Epidermal melanocyte (primary cell): ENCODE results near the gene ZHX3.
"Not testable (repeated sequence)": the region's sequence is repeated elsewhere in the genome, so short reads cannot be mapped to it uniquely, and the experiment has no call there.

ENCODE experiments used
- DNase-seq: peaks from one replicate; pipeline ENCODE4 v3.0.0; 2011; ENCODE audit warnings: low spot score; ENCODE audit not compliant: insufficient read length

Gene ZHX3

DNA sequence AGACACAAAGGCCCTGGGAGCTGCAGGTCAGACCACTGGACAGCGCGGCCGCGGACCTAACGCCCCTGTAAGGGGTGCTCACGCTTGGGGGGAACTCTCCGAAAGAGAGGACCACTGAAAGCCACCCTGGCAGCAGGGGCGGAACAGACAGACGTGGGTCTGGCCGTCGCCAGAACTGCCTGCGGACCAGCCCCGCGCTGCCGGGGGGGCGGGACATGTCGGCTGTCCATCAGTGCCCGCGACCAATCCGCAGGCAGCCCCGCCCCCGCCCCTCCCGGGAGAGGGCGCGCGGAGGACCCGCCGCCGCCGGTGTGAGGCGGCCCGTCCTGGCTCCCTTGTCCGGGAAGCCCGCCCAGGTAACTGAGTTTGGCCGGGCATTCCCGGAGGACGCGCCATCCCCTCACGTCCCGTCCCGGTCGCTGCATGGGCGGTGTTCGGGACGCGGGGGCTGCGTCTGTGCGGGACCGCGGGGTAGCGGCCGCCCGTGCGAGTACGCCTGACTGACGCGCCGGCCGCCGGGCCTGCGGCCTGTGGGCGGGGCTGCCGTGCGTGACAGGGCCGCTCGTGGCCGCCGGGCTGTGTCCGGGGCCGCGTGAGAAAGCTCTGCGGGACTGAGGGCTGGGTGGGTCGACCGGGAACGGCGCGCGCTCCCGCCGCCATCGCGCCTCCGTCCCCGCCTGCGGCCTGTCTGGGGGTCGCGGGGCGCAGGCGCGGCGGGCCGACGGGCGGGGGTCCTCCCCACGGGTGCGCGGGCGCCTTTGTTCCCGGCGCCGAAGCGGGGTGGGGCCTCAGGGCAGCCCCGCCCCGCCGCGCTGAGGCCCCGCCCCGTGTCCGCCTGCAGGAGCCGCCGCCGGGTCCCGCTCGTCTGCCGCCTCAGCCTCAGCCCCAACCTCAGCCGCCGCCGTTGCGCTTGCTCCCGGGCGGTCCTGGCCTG is 180.6 kb downstream of the ZHX3 start, which contains the start of gene PLCG1:
Gene PLCG1, plus strand, starts transcription at position 864 of the 934 bp plus-strand sequence. CDS start 99 bp downstream, outside the sequence.
- DNase-seq, result peak; percentile 92

DNA sequence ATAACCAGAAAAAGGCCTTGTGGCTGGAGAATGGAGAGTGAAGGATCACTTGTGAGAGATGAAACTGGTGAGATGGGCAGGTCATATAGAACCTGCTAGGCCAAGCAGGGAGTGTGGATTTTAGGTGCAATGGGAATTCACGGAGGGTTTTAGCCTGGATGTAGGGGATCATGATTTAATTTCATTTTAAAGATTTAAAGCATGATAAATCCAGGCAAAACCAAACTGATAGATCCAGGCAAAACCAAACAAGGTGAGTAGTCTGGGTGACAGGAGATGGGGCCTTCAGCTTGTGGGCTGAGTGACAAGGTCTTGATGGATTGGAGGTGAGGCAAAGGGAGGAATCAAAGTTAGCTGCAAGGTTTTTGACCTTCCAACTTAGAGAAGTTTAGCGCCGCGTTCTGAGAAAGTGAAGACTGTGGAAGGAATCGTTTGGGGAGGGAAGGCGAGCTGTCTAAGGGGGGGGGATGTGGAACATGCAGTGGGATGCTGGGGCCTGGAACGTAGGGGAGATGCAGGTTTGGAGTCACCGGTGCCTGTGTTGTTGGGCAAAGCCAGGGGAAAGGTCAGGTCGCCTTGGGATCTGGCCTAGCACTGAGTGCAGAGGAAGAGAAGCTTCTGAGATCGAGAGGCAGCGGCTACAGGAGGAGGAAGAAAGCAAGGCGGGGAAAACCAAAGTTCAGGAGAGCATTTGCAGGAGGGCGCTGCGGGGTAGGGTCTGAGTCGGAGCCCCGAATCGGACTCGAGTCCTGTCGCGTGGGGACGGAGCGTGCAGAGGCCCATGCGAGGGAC is 181.4 kb downstream of the ZHX3 start:
- no peak for DNase-seq

DNA sequence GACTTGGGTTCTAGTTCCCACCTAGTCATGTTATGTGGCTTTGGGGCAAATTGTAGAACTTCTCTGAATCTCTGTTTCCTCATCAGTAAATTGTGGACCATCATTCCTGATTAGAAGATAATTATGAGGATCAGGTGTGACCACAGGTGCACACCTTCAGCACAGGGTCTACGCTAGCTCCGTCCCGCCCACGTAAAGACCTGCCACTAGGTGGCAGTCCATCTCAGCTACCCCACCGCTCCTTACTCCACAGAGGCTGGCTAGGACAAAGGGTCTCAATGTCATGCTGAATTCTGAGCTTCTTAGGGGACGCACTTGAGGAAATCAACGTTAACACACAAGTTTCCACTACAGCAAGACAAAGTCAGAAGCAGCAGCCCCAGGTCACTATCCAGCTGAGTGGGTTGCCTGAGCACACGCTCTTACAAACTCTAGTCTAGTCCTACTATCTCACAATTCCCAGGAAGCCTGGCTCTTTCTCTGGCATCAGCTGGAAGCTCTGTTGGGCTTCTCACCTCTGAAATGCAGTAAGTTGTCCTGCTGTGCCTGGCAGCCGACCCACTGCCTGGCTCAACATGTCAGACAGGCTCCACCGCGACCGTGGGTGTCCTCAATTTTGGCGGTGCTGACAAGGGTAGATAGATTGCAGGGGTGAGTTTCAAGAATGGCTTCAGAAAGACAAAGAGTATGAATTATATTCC is 182.2 kb downstream of the ZHX3 start:
- DNase-seq, result peak; percentile 31

DNA sequence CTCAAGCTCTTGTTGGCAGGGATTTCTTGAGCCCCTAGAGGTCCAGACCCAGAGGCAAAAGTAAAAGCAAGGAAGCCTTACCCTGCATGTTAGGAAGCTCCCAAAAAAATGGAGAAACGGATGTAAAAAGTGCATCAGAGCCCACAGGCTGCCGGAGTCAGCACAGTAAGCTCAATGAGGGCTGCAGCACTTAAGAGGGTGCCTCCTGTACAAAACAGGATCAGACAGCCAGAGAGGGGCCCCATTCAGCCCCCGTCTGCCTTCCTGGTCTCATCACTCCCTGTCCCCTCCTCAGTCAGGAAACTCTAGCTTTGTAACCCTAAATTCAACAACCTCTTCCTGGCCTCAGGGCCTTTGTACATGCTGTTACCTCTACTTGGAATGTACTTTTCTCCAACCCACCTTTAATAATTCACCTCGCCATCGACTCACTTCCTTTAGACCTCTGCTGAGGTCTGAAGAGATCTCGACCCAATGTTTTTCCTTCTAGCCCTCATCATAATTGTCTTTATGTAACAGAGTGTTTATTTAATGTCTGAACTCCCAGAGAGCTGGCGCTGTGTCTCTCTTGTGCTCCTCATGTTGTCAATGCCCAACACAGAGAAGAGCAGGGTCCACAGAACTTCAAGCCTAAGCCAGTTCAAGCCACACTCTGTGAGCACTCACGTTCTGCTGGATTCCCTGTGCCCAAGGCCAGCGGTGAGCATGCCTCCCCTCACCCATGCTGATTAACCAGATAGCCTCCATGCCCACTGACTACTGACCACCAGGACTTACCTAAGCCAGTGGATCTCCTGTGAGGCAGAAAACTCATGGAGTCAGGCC is 183.0 kb downstream of the ZHX3 start:
- no peak for DNase-seq

DNA sequence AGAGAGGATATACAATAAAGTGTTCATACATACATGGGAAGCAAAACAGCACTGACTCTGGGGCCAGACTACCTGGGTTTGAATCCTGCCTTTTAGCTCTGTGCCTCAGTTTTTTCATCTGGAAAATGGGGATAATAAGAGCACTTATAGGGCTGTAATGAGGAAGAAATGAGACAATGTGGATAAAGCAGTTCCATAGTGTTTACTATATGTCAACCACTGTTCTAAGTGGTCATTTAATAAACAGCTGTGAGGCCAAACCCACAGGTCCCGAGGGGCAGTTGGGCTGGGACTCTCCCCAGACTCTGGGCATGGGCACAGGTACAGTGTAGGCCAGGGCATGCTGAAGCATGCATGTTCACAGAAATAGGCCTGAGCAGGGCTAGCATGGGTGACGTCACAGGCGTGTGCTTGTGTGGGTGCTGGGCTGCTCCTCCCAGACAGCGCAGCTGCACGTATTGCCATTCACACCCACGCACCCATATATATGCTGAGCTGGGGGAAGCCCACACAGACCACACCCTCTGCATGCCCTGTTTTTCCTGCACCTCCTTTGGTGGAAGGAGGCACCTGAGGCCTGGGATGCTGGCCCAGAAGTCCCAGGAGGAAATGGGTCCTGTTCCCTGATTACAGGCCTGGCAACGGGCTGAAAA is 183.7 kb downstream of the ZHX3 start:
- DNase-seq, result no peak

DNA sequence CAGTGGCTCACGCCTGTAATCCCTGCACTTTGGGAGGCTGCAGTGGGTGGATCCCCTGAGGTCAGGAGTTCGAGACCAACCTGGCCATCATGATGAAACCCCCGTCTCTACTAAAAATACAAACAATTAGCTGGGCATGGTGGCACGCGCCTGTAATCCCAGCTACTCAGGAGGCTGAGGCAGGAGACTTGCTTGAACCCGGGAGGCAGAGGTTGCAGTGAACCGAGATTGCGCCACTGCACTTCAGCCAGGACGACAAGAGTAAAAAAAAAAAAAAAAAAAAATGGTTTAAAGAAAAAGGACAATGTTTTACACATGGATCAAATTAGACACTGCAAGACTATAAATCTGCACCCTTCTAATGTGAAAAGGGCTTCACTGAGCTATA is 185.1 kb downstream of the ZHX3 start:
- not testable (repeated sequence) for DNase-seq

DNA sequence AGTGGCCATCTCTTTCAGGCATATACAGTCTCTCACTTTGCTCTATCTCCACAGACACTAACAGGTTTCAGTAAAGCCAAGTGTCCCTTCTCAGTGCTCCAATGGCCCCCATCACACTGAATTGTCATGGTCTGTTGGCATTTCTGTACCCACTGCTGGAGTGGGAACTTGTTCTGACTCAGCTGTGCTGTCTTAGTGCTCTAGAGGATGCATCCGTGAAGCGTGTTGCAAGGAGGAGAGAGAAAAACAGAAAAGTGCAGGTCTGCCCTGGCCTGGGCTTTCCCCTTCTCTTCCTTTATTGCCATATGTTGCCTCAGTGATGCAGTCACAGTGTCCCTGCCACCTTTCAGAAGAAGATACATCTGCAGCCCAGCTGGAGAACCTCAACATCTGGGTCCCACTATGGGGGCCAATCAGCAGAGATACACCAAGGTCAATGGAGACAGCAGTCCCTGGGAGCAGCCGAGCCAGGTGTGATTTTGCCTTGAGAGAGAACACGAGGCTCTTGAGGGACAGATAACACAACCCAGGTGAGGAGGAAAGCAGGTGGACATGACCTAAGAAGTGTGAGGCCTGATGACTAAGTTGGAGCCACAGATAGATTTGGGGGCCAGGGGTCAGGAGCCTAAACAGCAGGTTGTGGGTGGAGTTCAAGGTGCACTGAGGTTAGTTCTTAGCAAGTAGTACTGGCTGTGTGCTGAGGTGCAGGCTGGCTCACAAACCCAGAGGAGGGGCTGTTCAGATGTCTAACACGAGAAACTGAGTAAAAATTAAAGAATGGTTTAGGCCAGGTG is 185.7 kb downstream of the ZHX3 start:
- no peak for DNase-seq
